Aorta (tissue), 5 donors: ENCODE results near the gene METAP1. TPM values are rescaled to one million over a fixed set of nuclear protein-coding genes. Genes with fewer than 3 reads are reported as not detected.
"Not testable (repeated sequence)": the region's sequence is repeated elsewhere in the genome, so short reads cannot be mapped to it uniquely, and the experiment has no call there.

ENCODE experiments used
- ATAC-seq: fragments of 200-7000 bp; cut with Tn5 transposase; one replicate; pipeline ENCODE4 v1.9.1; 2022; ENCODE audit warnings: moderate library complexity; ENCODE audit not compliant: low FRiP score
- DNase-seq, 2 donors: peaks; one replicate each; pipeline ENCODE4 v3.0.0-alpha.2; 2020
- H3K27ac ChIP-seq, 2 donors: one replicate each; pipeline ENCODE4 v1.5.1; 2013; ENCODE audit warnings: low read length in 2 of 2, mild to moderate bottlenecking in 2 of 2, moderate library complexity in 2 of 2, control low read depth in 1 of 2, inconsistent platforms in 1 of 2, low read depth in 1 of 2
- H3K27me3 ChIP-seq, 2 donors: one replicate each; pipeline ENCODE4 v1.6.1; 2013; ENCODE audit warnings: control low read depth in 1 of 2, low read length in 1 of 2, mild to moderate bottlenecking in 1 of 2, moderate library complexity in 1 of 2; ENCODE audit not compliant: insufficient read depth in 2 of 2, control insufficient read depth in 1 of 2
- H3K36me3 ChIP-seq, 2 donors: one replicate each; pipeline ENCODE4 v1.6.1; 2013; ENCODE audit warnings: control low read depth in 1 of 2, low read length in 1 of 2, mild to moderate bottlenecking in 1 of 2; ENCODE audit not compliant: insufficient read depth in 2 of 2, control insufficient read depth in 1 of 2
- H3K4me1 ChIP-seq, 2 donors: one replicate each; pipeline ENCODE4 v1.6.1; 2013; ENCODE audit warnings: low read length in 2 of 2, control low read depth in 1 of 2, mild to moderate bottlenecking in 1 of 2, moderate library complexity in 1 of 2; ENCODE audit not compliant: insufficient read depth in 2 of 2, control insufficient read depth in 1 of 2
- H3K4me3 ChIP-seq, 2 donors: one replicate each; pipeline ENCODE4 v1.5.1; 2013; ENCODE audit warnings: low read length in 2 of 2, control low read depth in 1 of 2, mild to moderate bottlenecking in 1 of 2
- H3K9me3 ChIP-seq: one replicate; pipeline ENCODE4 v1.6.1; 2013; ENCODE audit warnings: mild to moderate bottlenecking, low read length; ENCODE audit not compliant: control insufficient read depth
- WGBS, 2 donors: extraction: QIAGEN DNeasy Blood & Tissue Kit; methylation state at CpG; one replicate each; pipeline ENCODE4 v1.1.7; 2013; 5-methylcytosine and 5-hydroxymethylcytosine counted together
- intact Hi-C, 2 donors: fragments of 100-400 bp; cut with DNase I; formaldehyde crosslinking; loops; one replicate each; pipeline versions ENCODE4 v1.14.2 to v1.15.0; 2022
- polyA plus RNA-seq, 2 donors: library from polyadenylated mRNA; stranded (reverse); fragments of 200-250 nt; gene quantifications; one replicate each; pipeline ENCODE4 v1.2.3, GENCODE V29; 2013
- total RNA-seq, 2 donors: library from RNA; stranded (reverse); fragmentation: NEBNext Ultra II Directional; extraction: Animal tissue kit (Norgen Biotek cat#: 25700); gene quantifications; one replicate each; pipeline ENCODE4 v1.2.1, GENCODE V29; 2021
- donor health status: healthy with polysubstance abuse.
- donor health status: Bipolar disorder and iron deficiency.
- donor health status: DM: no; HTN: no; CAD: no.
- donor health status: DM: no; HTN: no; CAD: no.
- donor health status: DM: yes; HTN: yes; CAD: no.

The METAP1 gene
- total and polyA plus RNA-seq, 4 donors, result 40.2 to 61.4 (median 52.7) TPM

- H3K27ac ChIP-seq, result no peak overlapping the region
- no peaks in the 10 kb centered on the region for H3K9me3 ChIP-seq
- H3K4me1 ChIP-seq, result no peaks in the 10 kb centered on the region
- DNase-seq (no peak), ATAC-seq (no peak)
- intact Hi-C loops, result loop anchor here in 1 of 2 donors (10.0 kb wide), 1 partner anchor 812 kb away; the partner anchor contains the start of gene RAP1GDS1
- H3K27me3 ChIP-seq, result no peaks in the 10 kb centered on the region
- WGBS, 2 donors, result 89 to 91% methylated on average over 5 of the region's 5 CpGs
- peaks cover 7 to 12% of the 10 kb centered on the region in 2 donors for H3K36me3 ChIP-seq
- no peak overlapping the region for H3K4me3 ChIP-seq
These were observed 80.9 kb downstream of the METAP1 start for GRCh38 chr4:99076292-99076976.

- Histone ChIP-seq H3K27ac (no peak overlapping the region), H3K4me3 (no peak overlapping the region), H3K9me3 (no peaks in the 10 kb centered on the region), H3K4me1 (no peaks in the 10 kb centered on the region), H3K27me3 (no peaks in the 10 kb centered on the region), H3K36me3 (peaks cover 7 to 12% of the 10 kb centered on the region in 2 donors)
- DNase-seq, result no peak
- ATAC-seq, result no peak
- intact Hi-C loops, result loop anchor here in 1 of 2 donors (10.0 kb wide), 1 partner anchor 812 kb away; the partner anchor contains the start of gene RAP1GDS1
- 79 to 81% methylated on average over 4 of the region's 4 CpGs for WGBS, 2 donors
These were observed 81.7 kb downstream of the METAP1 start for GRCh38 chr4:99077177-99077576.

GRCh38 chr4:99078336-99078735, 82.8 kb downstream of the METAP1 start:
- H3K27ac ChIP-seq, result no peak overlapping the region
- no peak overlapping the region for H3K4me3 ChIP-seq
- peaks cover 0 to 2% of the 10 kb centered on the region in 2 donors for H3K4me1 ChIP-seq
- WGBS, 2 donors, result 75 to 82% methylated on average over 5 of the region's 5 CpGs
- no peaks in the 10 kb centered on the region for H3K27me3 ChIP-seq
- DNase-seq (no peak), ATAC-seq (no peak)
- no peaks in the 10 kb centered on the region for H3K9me3 ChIP-seq
- intact Hi-C loops, result loop anchor here in 1 of 2 donors (10.0 kb wide), 1 partner anchor 814 kb away; the partner anchor contains the start of gene RAP1GDS1
- peaks cover 7 to 14% of the 10 kb centered on the region in 2 donors for H3K36me3 ChIP-seq

- ATAC-seq (no peak), DNase-seq (no peak)
- Histone ChIP-seq H3K36me3 (peaks cover 3 to 14% of the 10 kb centered on the region in 2 donors), H3K4me1 (peaks cover 0 to 2% of the 10 kb centered on the region in 2 donors), H3K27me3 (no peaks in the 10 kb centered on the region), H3K27ac (no peak overlapping the region), H3K4me3 (no peak overlapping the region), H3K9me3 (no peaks in the 10 kb centered on the region)
- intact Hi-C loops, result loop anchor here in 1 of 2 donors (10.0 kb wide), 1 partner anchor 814 kb away; the partner anchor contains the start of gene RAP1GDS1
- WGBS, 2 donors, result 73 to 76% methylated on average over 5 of the region's 5 CpGs
These were observed 83.6 kb downstream of the METAP1 start for GRCh38 chr4:99078931-99079624.

GRCh38 chr4:99079625-99080295, 84.2 kb downstream of the METAP1 start:
- no peak overlapping the region for H3K4me3 ChIP-seq
- H3K27me3 ChIP-seq, result no peaks in the 10 kb centered on the region
- ATAC-seq (no peak), DNase-seq (no peak)
- no peak overlapping the region for H3K27ac ChIP-seq
- 64 to 73% methylated on average over 5 of the region's 5 CpGs for WGBS, 2 donors
- intact Hi-C loops, result loop anchor here in 1 of 2 donors (10.0 kb wide), 3 partner anchors 125 to 815 kb away; partner anchors contain the start of gene RAP1GDS1
- H3K9me3 ChIP-seq, result no peaks in the 10 kb centered on the region
- H3K4me1 ChIP-seq, result peaks cover 0 to 2% of the 10 kb centered on the region in 2 donors
- peaks cover 0 to 14% of the 10 kb centered on the region in 2 donors for H3K36me3 ChIP-seq

- intact Hi-C loops, result loop anchor here in 1 of 2 donors (10.0 kb wide), 2 partner anchors 124 to 324 kb away; no protein-coding TSS in a partner anchor
- H3K27me3 ChIP-seq, H3K4me1 ChIP-seq, H3K9me3 ChIP-seq, H3K4me3 ChIP-seq, DNase-seq, H3K27ac ChIP-seq, ATAC-seq: not testable (repeated sequence)
- whole genome bisulfite sequencing, 2 donors, result 45 to 68% methylated on average over 6 of the region's 6 CpGs
- peaks cover 0 to 14% of the 10 kb centered on the region in 2 donors for H3K36me3 ChIP-seq
These were observed 85.3 kb downstream of the METAP1 start for GRCh38 chr4:99080869-99081268.

GRCh38 chr4:99082192-99082591, 86.7 kb downstream of the METAP1 start:
- 89 to 91% methylated on average over 5 of the region's 5 CpGs for WGBS, 2 donors
- no peaks in the 10 kb centered on the region for H3K27me3 ChIP-seq
- no peaks in the 10 kb centered on the region for H3K9me3 ChIP-seq
- H3K4me1 ChIP-seq, result peaks cover 0 to 2% of the 10 kb centered on the region in 2 donors
- intact Hi-C loops, result loop anchor here in 1 of 2 donors (10.0 kb wide), 2 partner anchors 123 to 323 kb away; no protein-coding TSS in a partner anchor
- peaks cover 0 to 13% of the 10 kb centered on the region in 2 donors for H3K36me3 ChIP-seq
- DNase-seq (no peak), ATAC-seq (no peak)
- no peak overlapping the region for H3K4me3 ChIP-seq
- H3K27ac ChIP-seq, result no peak overlapping the region

- Histone ChIP-seq H3K4me1 (peaks cover 0 to 2% of the 10 kb centered on the region in 2 donors), H3K27me3 (no peaks in the 10 kb centered on the region), H3K9me3 (no peaks in the 10 kb centered on the region), H3K27ac (no peak overlapping the region), H3K4me3 (no peak overlapping the region), H3K36me3 (peaks cover 0 to 6% of the 10 kb centered on the region in 2 donors)
- intact Hi-C loops, result loop anchor here in 1 of 2 donors (10.0 kb wide), 2 partner anchors 120 to 320 kb away; no protein-coding TSS in a partner anchor
- WGBS, 2 donors, result 87 to 91% methylated on average over 2 of the region's 2 CpGs
- ATAC-seq (no peak), DNase-seq (no peak)
These were observed 89.1 kb downstream of the METAP1 start for GRCh38 chr4:99084595-99084994.
